Loucy (cell line): ENCODE results near the gene SLC6A1.

Experiments
- H2AFZ ChIP-seq: fragments of 200-600 bp; sonication (generic); 2 replicates; pipeline ENCODE4 v1.6.0; 2016; ENCODE audit warnings: antibody characterized with exemption, mild to moderate bottlenecking, low read length, moderate library complexity
- H3F3A ChIP-seq: fragments of 200-600 bp; 2 replicates; pipeline ENCODE4 v1.6.0; 2016; ENCODE audit warnings: antibody characterized with exemption, low read depth, mild to moderate bottlenecking
- H3K27me3 ChIP-seq: fragments of 200-600 bp; sonication (generic); 2 replicates; pipeline ENCODE4 v1.6.1; 2014; ENCODE audit warnings: low read length, mild to moderate bottlenecking; ENCODE audit not compliant: insufficient read depth, poor library complexity, severe bottlenecking
- H3K36me3 ChIP-seq: fragments of 200-600 bp; sonication (generic); 2 replicates; pipeline ENCODE4 v1.6.1; 2016; ENCODE audit warnings: low read length; ENCODE audit not compliant: insufficient read depth
- H3K4me1 ChIP-seq: fragments of 200-600 bp; sonication (generic); 2 replicates; pipeline ENCODE4 v1.5.1; 2014; ENCODE audit warnings: low read length, mild to moderate bottlenecking; ENCODE audit not compliant: insufficient read depth, poor library complexity, severe bottlenecking
- H3K4me2 ChIP-seq: fragments of 200-600 bp; sonication (generic); 2 replicates; pipeline ENCODE4 v1.6.0; 2014; ENCODE audit warnings: antibody characterized with exemption, low read length, low read depth, mild to moderate bottlenecking; ENCODE audit not compliant: poor library complexity, severe bottlenecking
- H3K4me3 ChIP-seq: fragments of 200-600 bp; sonication (generic); 2 replicates; pipeline ENCODE4 v1.5.1; 2014; ENCODE audit warnings: low read length, mild to moderate bottlenecking, mixed read lengths; ENCODE audit not compliant: poor library complexity, severe bottlenecking
- H3K79me2 ChIP-seq: fragments of 200-600 bp; sonication (generic); 2 replicates; pipeline ENCODE4 v1.6.1; 2014; ENCODE audit warnings: low read length; ENCODE audit not compliant: insufficient read depth
- H3K9ac ChIP-seq: fragments of 200-600 bp; sonication (generic); 2 replicates; pipeline ENCODE4 v1.6.0; 2014; ENCODE audit warnings: mild to moderate bottlenecking, low read depth, low read length, moderate library complexity; ENCODE audit not compliant: poor library complexity, severe bottlenecking
- H3K9me2 ChIP-seq: fragments of 200-600 bp; sonication (generic); replicated peaks from 2 replicates; pipeline ENCODE4 v1.6.1; 2016; ENCODE audit warnings: low read depth, low read length, mixed read lengths
- H3K9me3 ChIP-seq: fragments of 200-600 bp; sonication (generic); 2 replicates; pipeline ENCODE4 v1.6.1; 2014; ENCODE audit warnings: mild to moderate bottlenecking, antibody characterized with exemption, low read length, low read depth; ENCODE audit not compliant: insufficient read depth
- H4K20me1 ChIP-seq: fragments of 200-600 bp; sonication (generic); 2 replicates; pipeline ENCODE4 v1.6.0; 2014; ENCODE audit warnings: antibody characterized with exemption, low read length, mild to moderate bottlenecking; ENCODE audit not compliant: insufficient read depth, poor library complexity, severe bottlenecking
- EZH2phosphoT487 ChIP-seq: fragments of 200-600 bp; IDR thresholded peaks from 2 replicates; pipeline ENCODE4 v1.6.1; 2018; ENCODE audit warnings: antibody characterized with exemption, mild to moderate bottlenecking, moderate library complexity, borderline replicate concordance
- TF ChIP-seq, protein P1 (sequence below): fragments of 200-600 bp; sonication (generic); conservative IDR thresholded peaks from 2 replicates; pipeline ENCODE4 v1.5.1; 2014; ENCODE audit warnings: mild to moderate bottlenecking, antibody characterized with exemption, low read length

Gene SLC6A1

DNA sequence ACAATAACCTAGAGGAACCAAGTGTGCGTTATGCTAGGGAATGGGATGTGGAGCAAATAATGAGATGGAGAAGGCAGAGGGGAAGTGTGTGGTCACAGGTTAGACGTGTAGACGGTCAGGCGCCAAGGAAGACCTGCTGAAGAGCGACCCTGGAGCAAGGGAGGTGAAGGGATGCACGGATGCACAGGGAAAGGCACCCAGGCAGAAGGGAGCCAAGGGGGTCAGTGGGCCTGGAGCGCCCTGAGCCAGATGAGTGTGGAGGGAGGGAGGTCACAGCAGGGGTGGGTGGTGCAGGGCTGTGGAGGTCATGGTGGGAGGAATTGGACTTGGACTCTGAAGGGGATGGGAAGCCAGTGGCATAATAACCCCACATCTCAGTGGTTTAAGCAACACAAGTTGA, 70.2 kb downstream of the SLC6A1 start:
- no peaks in the 10 kb centered on the region for H3F3A ChIP-seq
- H2AFZ ChIP-seq = no peak overlapping the region
- H4K20me1 ChIP-seq = no peaks in the 10 kb centered on the region
- TF ChIP-seq, protein P1, sequence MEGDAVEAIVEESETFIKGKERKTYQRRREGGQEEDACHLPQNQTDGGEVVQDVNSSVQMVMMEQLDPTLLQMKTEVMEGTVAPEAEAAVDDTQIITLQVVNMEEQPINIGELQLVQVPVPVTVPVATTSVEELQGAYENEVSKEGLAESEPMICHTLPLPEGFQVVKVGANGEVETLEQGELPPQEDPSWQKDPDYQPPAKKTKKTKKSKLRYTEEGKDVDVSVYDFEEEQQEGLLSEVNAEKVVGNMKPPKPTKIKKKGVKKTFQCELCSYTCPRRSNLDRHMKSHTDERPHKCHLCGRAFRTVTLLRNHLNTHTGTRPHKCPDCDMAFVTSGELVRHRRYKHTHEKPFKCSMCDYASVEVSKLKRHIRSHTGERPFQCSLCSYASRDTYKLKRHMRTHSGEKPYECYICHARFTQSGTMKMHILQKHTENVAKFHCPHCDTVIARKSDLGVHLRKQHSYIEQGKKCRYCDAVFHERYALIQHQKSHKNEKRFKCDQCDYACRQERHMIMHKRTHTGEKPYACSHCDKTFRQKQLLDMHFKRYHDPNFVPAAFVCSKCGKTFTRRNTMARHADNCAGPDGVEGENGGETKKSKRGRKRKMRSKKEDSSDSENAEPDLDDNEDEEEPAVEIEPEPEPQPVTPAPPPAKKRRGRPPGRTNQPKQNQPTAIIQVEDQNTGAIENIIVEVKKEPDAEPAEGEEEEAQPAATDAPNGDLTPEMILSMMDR = no peak
- no peak for TF ChIP-seq EZH2phosphoT487
- H3K9me3 ChIP-seq = peaks cover 4% of the 10 kb centered on the region; the same call in 1 of the 2 replicates
- H3K27me3 ChIP-seq = no peaks in the 10 kb centered on the region
- H3K9ac ChIP-seq = no peak overlapping the region
- H3K4me1 ChIP-seq = no peaks in the 10 kb centered on the region
- no peaks in the 10 kb centered on the region for H3K79me2 ChIP-seq
- no peak overlapping the region for H3K4me2 ChIP-seq
- no peak overlapping the region for H3K4me3 ChIP-seq
- no peaks in the 10 kb centered on the region for H3K9me2 ChIP-seq
- H3K36me3 ChIP-seq = no peaks in the 10 kb centered on the region

DNA sequence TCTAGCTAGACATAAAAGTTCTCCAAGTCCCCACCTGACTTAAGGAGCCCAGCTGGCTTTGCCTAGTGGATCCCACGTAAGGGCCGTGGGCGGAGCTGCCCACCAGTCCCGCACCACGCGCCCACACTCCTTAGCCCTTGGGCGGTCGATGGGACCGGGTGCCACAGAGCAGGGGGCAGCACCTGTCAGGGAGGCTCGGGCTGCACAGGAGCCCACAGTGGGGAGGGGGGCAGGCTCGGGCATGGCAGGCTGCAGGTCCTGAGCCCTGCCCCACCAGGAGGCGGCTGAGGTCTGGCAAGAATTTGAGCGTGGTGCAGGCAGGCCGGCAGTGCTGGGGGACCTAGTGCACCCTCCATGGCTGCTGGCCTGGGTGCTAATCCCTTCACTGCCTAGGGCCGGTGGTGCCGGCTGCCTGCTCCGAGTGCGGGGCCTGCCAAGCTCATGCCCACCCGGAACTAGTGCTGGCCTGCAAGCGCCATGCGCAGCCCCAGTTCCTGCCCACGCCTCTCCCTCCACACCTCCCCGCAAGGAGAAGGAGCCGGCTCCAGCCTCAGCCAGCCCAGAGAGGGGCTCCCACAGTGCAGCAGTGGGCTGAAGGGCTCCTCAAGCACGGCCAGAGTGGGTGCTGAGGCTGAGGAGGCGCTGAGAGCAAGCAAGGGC, 78.7 kb downstream of the SLC6A1 start:
- Histone ChIP-seq H3K36me3 (no peaks in the 10 kb centered on the region), H4K20me1 (no peaks in the 10 kb centered on the region), H2AFZ (no peak overlapping the region), H3F3A (no peaks in the 10 kb centered on the region), H3K9me2 (no peaks in the 10 kb centered on the region), H3K4me3 (no peak overlapping the region), H3K4me2 (no peak overlapping the region), H3K4me1 (no peaks in the 10 kb centered on the region), H3K9ac (no peak overlapping the region), H3K9me3 (0 out of 2 replicates have a peak, but pooled peaks cover 2% of the 10 kb centered on the region), H3K27me3 (no peaks in the 10 kb centered on the region), H3K79me2 (no peaks in the 10 kb centered on the region)
- no peak for TF ChIP-seq EZH2phosphoT487
- TF ChIP-seq, protein P1 = no peak

DNA sequence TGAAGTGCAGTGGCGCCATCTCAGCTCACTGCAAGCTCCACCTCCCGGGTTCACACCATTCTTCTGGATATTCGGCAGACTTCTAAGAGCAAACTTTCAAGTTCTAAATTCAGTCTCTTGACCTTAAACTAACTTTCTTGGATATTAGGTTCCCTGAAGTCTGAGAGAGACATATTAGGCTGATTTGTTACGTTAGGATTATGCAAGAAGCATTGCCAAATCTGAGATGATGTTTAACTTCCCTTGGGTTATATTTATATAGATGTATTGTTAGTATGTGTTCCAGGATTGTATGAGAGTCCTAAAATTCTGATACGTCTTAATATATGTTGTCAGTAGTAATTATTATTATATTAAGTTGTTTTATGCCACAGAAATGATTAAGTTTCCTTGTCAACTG, 80.1 kb downstream of the SLC6A1 start:
- Histone ChIP-seq H4K20me1 (no peaks in the 10 kb centered on the region), H3K9me2 (no peaks in the 10 kb centered on the region), H3K79me2 (no peaks in the 10 kb centered on the region), H3K27me3 (no peaks in the 10 kb centered on the region), H3K4me2 (no peak overlapping the region), H3K9ac (no peak overlapping the region), H3K9me3 (0 out of 2 replicates have a peak, but pooled peaks cover 2% of the 10 kb centered on the region), H3K4me3 (no peak overlapping the region), H3F3A (no peaks in the 10 kb centered on the region), H3K4me1 (no peaks in the 10 kb centered on the region), H2AFZ (no peak overlapping the region), H3K36me3 (no peaks in the 10 kb centered on the region)
- TF ChIP-seq, protein P1 = no peak
- no peak for TF ChIP-seq EZH2phosphoT487
